ENCODE measurements around the gene ABCC4.

DNA sequence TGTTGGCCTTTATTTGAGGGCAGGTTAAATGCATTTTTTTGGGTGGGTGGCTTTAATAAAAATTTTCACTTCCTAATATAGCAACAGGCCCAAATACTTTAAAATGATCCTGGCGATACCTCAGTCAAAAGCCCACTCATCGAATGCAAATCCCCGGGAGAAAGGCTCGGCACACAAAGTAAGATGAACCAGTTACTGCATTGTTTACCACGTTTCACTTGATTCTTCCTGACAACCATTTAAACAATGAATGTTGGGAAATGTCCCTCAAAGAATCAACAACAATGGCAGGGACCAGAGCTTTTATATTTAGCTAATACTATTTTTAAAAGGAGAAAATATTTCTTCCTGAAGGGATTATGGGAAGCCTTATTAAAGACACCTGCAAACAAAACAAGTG lies 187.7 kb downstream of the ABCC4 start:
- TF ChIP-seq, protein P1, sequence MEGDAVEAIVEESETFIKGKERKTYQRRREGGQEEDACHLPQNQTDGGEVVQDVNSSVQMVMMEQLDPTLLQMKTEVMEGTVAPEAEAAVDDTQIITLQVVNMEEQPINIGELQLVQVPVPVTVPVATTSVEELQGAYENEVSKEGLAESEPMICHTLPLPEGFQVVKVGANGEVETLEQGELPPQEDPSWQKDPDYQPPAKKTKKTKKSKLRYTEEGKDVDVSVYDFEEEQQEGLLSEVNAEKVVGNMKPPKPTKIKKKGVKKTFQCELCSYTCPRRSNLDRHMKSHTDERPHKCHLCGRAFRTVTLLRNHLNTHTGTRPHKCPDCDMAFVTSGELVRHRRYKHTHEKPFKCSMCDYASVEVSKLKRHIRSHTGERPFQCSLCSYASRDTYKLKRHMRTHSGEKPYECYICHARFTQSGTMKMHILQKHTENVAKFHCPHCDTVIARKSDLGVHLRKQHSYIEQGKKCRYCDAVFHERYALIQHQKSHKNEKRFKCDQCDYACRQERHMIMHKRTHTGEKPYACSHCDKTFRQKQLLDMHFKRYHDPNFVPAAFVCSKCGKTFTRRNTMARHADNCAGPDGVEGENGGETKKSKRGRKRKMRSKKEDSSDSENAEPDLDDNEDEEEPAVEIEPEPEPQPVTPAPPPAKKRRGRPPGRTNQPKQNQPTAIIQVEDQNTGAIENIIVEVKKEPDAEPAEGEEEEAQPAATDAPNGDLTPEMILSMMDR (IDR thresholded peaks at IDR 0.05): no peak
- TF ChIP-seq POLR2A (IDR thresholded peaks at IDR 0.05): no peak
